Nephron (organoid): ENCODE data around the gene EGFL6.

Experiments used
- H3K27ac Mint-ChIP-seq, 3 experiments: 2 replicates each; pipeline ENCODE4 v1.8.0; 2020; ENCODE audit warnings: mixed read lengths in 3 of 3, mild to moderate bottlenecking in 2 of 3, moderate library complexity in 1 of 3
- H3K27me3 Mint-ChIP-seq: 2 replicates; pipeline ENCODE4 v1.8.0; 2021; ENCODE audit warnings: low read depth, mild to moderate bottlenecking, moderate library complexity, mixed read lengths
- H3K36me3 Mint-ChIP-seq: 2 replicates; pipeline ENCODE4 v1.8.0; 2020; ENCODE audit warnings: low read depth, mixed read lengths
- H3K4me1 Mint-ChIP-seq: 2 replicates; pipeline ENCODE4 v1.8.0; 2020; ENCODE audit warnings: mixed read lengths
- H3K4me3 Mint-ChIP-seq, 3 experiments: 2 replicates each; pipeline ENCODE4 v1.8.0; 2020; ENCODE audit warnings: mild to moderate bottlenecking in 3 of 3, mixed read lengths in 3 of 3, moderate library complexity in 2 of 3
- H3K9me3 Mint-ChIP-seq: 2 replicates; pipeline ENCODE4 v1.8.0; 2020; ENCODE audit warnings: mixed read lengths
- CTCF ChIP-seq, 3 experiments: fragments of 200-600 bp; sonication (generic); IDR thresholded peaks; one replicate each; pipeline ENCODE4 v1.5.0; 2021; ENCODE audit warnings: antibody characterized with exemption in 3 of 3; ENCODE audit not compliant: unreplicated experiment in 3 of 3

EGFL6 gene

GRCh38 chrX:13535376-13536165 lies 33.8 kb upstream of the EGFL6 start:
- H3K27ac Mint-ChIP-seq = peak overlapping the region; percentile 21 to 64 (median 56)
- TF ChIP-seq CTCF (IDR thresholded peaks at IDR 0.05; ENCODE audit: unreplicated experiment in 3 of 3) = no peak
- no peak overlapping the region for H3K4me3 Mint-ChIP-seq
- no peaks in the 10 kb centered on the region for H3K36me3 Mint-ChIP-seq
- H3K4me1 Mint-ChIP-seq = peaks cover 4% of the 10 kb centered on the region
- no peaks in the 10 kb centered on the region for H3K27me3 Mint-ChIP-seq
- peaks cover 15% of the 10 kb centered on the region for H3K9me3 Mint-ChIP-seq

- H3K9me3 Mint-ChIP-seq = peaks cover 7% of the 10 kb centered on the region
- peaks cover 4% of the 10 kb centered on the region for H3K4me1 Mint-ChIP-seq
- TF ChIP-seq CTCF (IDR thresholded peaks at IDR 0.05; ENCODE audit: unreplicated experiment in 3 of 3) = no peak
- no peak overlapping the region for H3K27ac Mint-ChIP-seq
- no peaks in the 10 kb centered on the region for H3K27me3 Mint-ChIP-seq
- H3K36me3 Mint-ChIP-seq = no peaks in the 10 kb centered on the region
- H3K4me3 Mint-ChIP-seq = no peak overlapping the region
Measured at GRCh38 chrX:13536551-13536950, 32.9 kb upstream of the EGFL6 start.

GRCh38 chrX:13538414-13538813 lies 31.0 kb upstream of the EGFL6 start:
- Mint-ChIP-seq H3K9me3 (peaks cover 8% of the 10 kb centered on the region), H3K27me3 (no peaks in the 10 kb centered on the region), H3K36me3 (no peaks in the 10 kb centered on the region), H3K27ac (no peak overlapping the region), H3K4me3 (no peak overlapping the region), H3K4me1 (peaks cover 4% of the 10 kb centered on the region)
- TF ChIP-seq CTCF (IDR thresholded peaks at IDR 0.05; ENCODE audit: unreplicated experiment in 3 of 3) = no peak

GRCh38 chrX:13540602-13541001 lies 28.8 kb upstream of the EGFL6 start:
- Mint-ChIP-seq H3K27me3 (no peaks in the 10 kb centered on the region), H3K27ac (peak overlapping the region in 1 of 3 experiments; percentile 49), H3K4me3 (no peak overlapping the region), H3K36me3 (no peaks in the 10 kb centered on the region), H3K4me1 (peaks cover 4% of the 10 kb centered on the region), H3K9me3 (peaks cover 8% of the 10 kb centered on the region)
- TF ChIP-seq CTCF (IDR thresholded peaks at IDR 0.05; ENCODE audit: unreplicated experiment in 3 of 3) = no peak

GRCh38 chrX:13545726-13546125 lies 23.7 kb upstream of the EGFL6 start:
- H3K27me3 Mint-ChIP-seq = no peaks in the 10 kb centered on the region
- no peak overlapping the region for H3K27ac Mint-ChIP-seq
- no peak for TF ChIP-seq CTCF (IDR thresholded peaks at IDR 0.05; ENCODE audit: unreplicated experiment in 3 of 3)
- peaks cover 5% of the 10 kb centered on the region for H3K9me3 Mint-ChIP-seq
- no peaks in the 10 kb centered on the region for H3K4me1 Mint-ChIP-seq
- H3K4me3 Mint-ChIP-seq = no peak overlapping the region
- H3K36me3 Mint-ChIP-seq = no peaks in the 10 kb centered on the region

GRCh38 chrX:13547671-13548070 lies 21.7 kb upstream of the EGFL6 start:
- Mint-ChIP-seq H3K27ac (no peak overlapping the region), H3K9me3 (peaks cover 3% of the 10 kb centered on the region), H3K4me1 (no peaks in the 10 kb centered on the region), H3K27me3 (no peaks in the 10 kb centered on the region), H3K4me3 (no peak overlapping the region), H3K36me3 (no peaks in the 10 kb centered on the region)
- TF ChIP-seq CTCF (IDR thresholded peaks at IDR 0.05; ENCODE audit: unreplicated experiment in 3 of 3) = no peak
